DND-41 (cell line): ENCODE results near the gene ARL8A.

Experiments
- ATAC-seq: fragments of 200-7000 bp; cut with Tn5 transposase; 3 replicates; pipeline ENCODE4 v1.9.1; 2021; ENCODE audit warnings: low read depth; ENCODE audit not compliant: insufficient read depth
- DNase-seq: peaks from one replicate; pipeline ENCODE4 v3.0.0-alpha.2; 2020
- H2AFZ ChIP-seq: 2 replicates; pipeline ENCODE4 v1.6.0; 2012; ENCODE audit warnings: low read depth, low read length
- H3K27ac ChIP-seq: 2 replicates; pipeline ENCODE4 v1.5.1; 2012; ENCODE audit warnings: low read length, inconsistent platforms
- H3K27me3 ChIP-seq: fragments of 200-600 bp; sonication (generic); 2 replicates; pipeline ENCODE4 v1.6.0; 2012; ENCODE audit warnings: low read length, mild to moderate bottlenecking, inconsistent platforms; ENCODE audit not compliant: insufficient read depth, poor library complexity
- H3K36me3 ChIP-seq: 2 replicates; pipeline ENCODE4 v1.5.1; 2012; ENCODE audit warnings: low read length, inconsistent platforms; ENCODE audit not compliant: insufficient read depth
- H3K4me1 ChIP-seq: 2 replicates; pipeline ENCODE4 v1.5.1; 2012; ENCODE audit warnings: mild to moderate bottlenecking, low read length; ENCODE audit not compliant: insufficient read depth
- H3K4me2 ChIP-seq: 2 replicates; pipeline ENCODE4 v1.6.0; 2012; ENCODE audit warnings: mild to moderate bottlenecking, moderate library complexity, low read length, inconsistent platforms; ENCODE audit not compliant: insufficient read depth
- H3K4me3 ChIP-seq, 2 experiments: fragments of 200-600 bp in 1 of 2; shearing (Covaris generic) in 1 of 2; 2 replicates each; pipeline ENCODE4 v1.5.1; 2012 to 2016; ENCODE audit warnings: inconsistent platforms in 2 of 2, low read length in 2 of 2, mild to moderate bottlenecking in 2 of 2, low read depth in 1 of 2, moderate library complexity in 1 of 2
- H3K79me2 ChIP-seq: 2 replicates; pipeline ENCODE4 v1.6.0; 2012; ENCODE audit warnings: low read length, inconsistent platforms; ENCODE audit not compliant: insufficient read depth
- H3K9ac ChIP-seq: 2 replicates; pipeline ENCODE4 v1.6.0; 2012; ENCODE audit warnings: low read depth, mild to moderate bottlenecking, inconsistent platforms, low read length, moderate library complexity
- H3K9me3 ChIP-seq: 2 replicates; pipeline ENCODE4 v1.5.1; 2012; ENCODE audit warnings: low read length, moderate library complexity, mild to moderate bottlenecking, inconsistent platforms; ENCODE audit not compliant: insufficient read depth, severe bottlenecking
- H4K20me1 ChIP-seq: 2 replicates; pipeline ENCODE4 v1.6.0; 2012; ENCODE audit warnings: low read length; ENCODE audit not compliant: insufficient read depth
- EZH2 ChIP-seq: IDR thresholded peaks from 3 replicates; pipeline ENCODE4 v1.6.1; 2012; ENCODE audit warnings: borderline replicate concordance, low read depth, mild to moderate bottlenecking, moderate library complexity, low read length, inconsistent platforms; ENCODE audit not compliant: severe bottlenecking
- TF ChIP-seq, protein P1 (sequence below): IDR thresholded peaks from 2 replicates; pipeline ENCODE4 v1.5.1; 2012; ENCODE audit warnings: borderline replicate concordance, low read length, moderate library complexity, mild to moderate bottlenecking; ENCODE audit not compliant: poor library complexity, severe bottlenecking; ENCODE audit errors: extremely low read depth

The ARL8A gene

DNA sequence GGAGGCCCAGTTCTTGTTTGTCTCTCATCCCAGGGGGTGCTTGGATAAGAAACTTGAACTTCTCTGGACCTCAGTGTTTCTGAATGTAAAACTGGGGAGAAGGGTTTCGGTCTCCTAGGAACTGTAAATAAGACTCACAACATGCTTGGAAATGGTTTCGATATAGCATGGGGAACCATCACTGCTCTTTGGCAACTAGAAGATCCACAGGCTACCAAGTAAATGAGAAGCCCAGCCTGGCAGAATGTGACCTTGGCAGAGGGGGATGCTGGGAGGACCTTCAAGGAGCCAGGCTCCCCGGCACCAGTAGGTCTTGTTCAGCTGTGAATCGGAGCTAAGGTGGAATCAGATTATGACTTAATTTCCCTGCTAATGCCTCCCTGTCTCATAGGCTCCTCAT, 3.7 kb downstream of the ARL8A start:
- no peak for DNase-seq

GRCh38 chr1:202135221-202135721, 9.3 kb downstream of the ARL8A start:
- no peak overlapping the region for H2AFZ ChIP-seq
- H3K9ac ChIP-seq, result no peak overlapping the region
- H3K36me3 ChIP-seq, result peaks cover 63% of the 10 kb centered on the region
- H3K27me3 ChIP-seq, result no peaks in the 10 kb centered on the region
- H3K4me1 ChIP-seq, result no peaks in the 10 kb centered on the region
- ATAC-seq (peak; percentile 88), DNase-seq (peak; percentile 59)
- H3K4me2 ChIP-seq, result no peak overlapping the region
- no peaks in the 10 kb centered on the region for H3K9me3 ChIP-seq
- H3K27ac ChIP-seq, result no peak overlapping the region
- peaks cover 26% of the 10 kb centered on the region for H3K79me2 ChIP-seq
- peaks cover 43% of the 10 kb centered on the region for H4K20me1 ChIP-seq
- no peak for TF ChIP-seq EZH2
- TF ChIP-seq, protein P1, sequence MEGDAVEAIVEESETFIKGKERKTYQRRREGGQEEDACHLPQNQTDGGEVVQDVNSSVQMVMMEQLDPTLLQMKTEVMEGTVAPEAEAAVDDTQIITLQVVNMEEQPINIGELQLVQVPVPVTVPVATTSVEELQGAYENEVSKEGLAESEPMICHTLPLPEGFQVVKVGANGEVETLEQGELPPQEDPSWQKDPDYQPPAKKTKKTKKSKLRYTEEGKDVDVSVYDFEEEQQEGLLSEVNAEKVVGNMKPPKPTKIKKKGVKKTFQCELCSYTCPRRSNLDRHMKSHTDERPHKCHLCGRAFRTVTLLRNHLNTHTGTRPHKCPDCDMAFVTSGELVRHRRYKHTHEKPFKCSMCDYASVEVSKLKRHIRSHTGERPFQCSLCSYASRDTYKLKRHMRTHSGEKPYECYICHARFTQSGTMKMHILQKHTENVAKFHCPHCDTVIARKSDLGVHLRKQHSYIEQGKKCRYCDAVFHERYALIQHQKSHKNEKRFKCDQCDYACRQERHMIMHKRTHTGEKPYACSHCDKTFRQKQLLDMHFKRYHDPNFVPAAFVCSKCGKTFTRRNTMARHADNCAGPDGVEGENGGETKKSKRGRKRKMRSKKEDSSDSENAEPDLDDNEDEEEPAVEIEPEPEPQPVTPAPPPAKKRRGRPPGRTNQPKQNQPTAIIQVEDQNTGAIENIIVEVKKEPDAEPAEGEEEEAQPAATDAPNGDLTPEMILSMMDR, result peak; percentile 90
- H3K4me3 ChIP-seq, result no peak overlapping the region

More for the DNA sequence above, 3.7 kb downstream of the ARL8A start:
- no peak for TF ChIP-seq EZH2
- TF ChIP-seq, protein P1, result no peak
- peaks cover 50% of the 10 kb centered on the region for H4K20me1 ChIP-seq
- peaks cover 33% of the 10 kb centered on the region for H3K4me1 ChIP-seq
- H3K27ac ChIP-seq, result no peak overlapping the region
- no peak overlapping the region for H3K4me3 ChIP-seq
- no peaks in the 10 kb centered on the region for H3K27me3 ChIP-seq
- peaks cover 56% of the 10 kb centered on the region for H3K36me3 ChIP-seq
- no peaks in the 10 kb centered on the region for H3K9me3 ChIP-seq
- ATAC-seq, result no peak
- no peak overlapping the region for H3K9ac ChIP-seq
- peaks cover 76% of the 10 kb centered on the region for H3K79me2 ChIP-seq
- peak overlapping the region; percentile 39; the same call in 1 of the 2 replicates for H3K4me2 ChIP-seq
- H2AFZ ChIP-seq, result no peak overlapping the region

GRCh38 chr1:202134645-202135172, 9.8 kb downstream of the ARL8A start:
- Histone ChIP-seq H3K4me2 (no peak overlapping the region), H3K4me1 (no peaks in the 10 kb centered on the region), H2AFZ (no peak overlapping the region), H3K4me3 (no peak overlapping the region), H3K36me3 (peaks cover 60% of the 10 kb centered on the region), H3K27ac (no peak overlapping the region), H4K20me1 (peaks cover 40% of the 10 kb centered on the region), H3K9ac (no peak overlapping the region), H3K9me3 (no peaks in the 10 kb centered on the region), H3K79me2 (peaks cover 22% of the 10 kb centered on the region), H3K27me3 (no peaks in the 10 kb centered on the region)
- no peak for TF ChIP-seq EZH2
- TF ChIP-seq, protein P1, result no peak
- ATAC-seq (no peak), DNase-seq (no peak)

- H3K4me1 ChIP-seq, result no peaks in the 10 kb centered on the region
- peaks cover 18% of the 10 kb centered on the region for H3K79me2 ChIP-seq
- DNase-seq, result no peak
- no peak overlapping the region for H3K27ac ChIP-seq
- peaks cover 36% of the 10 kb centered on the region for H4K20me1 ChIP-seq
- peaks cover 57% of the 10 kb centered on the region for H3K36me3 ChIP-seq
- no peak overlapping the region for H2AFZ ChIP-seq
- no peaks in the 10 kb centered on the region for H3K9me3 ChIP-seq
- no peak overlapping the region for H3K4me3 ChIP-seq
- TF ChIP-seq, protein P1, result no peak
- no peak for TF ChIP-seq EZH2
- no peak for ATAC-seq
- H3K4me2 ChIP-seq, result no peak overlapping the region
- H3K27me3 ChIP-seq, result no peaks in the 10 kb centered on the region
- H3K9ac ChIP-seq, result no peak overlapping the region
These were observed 10.5 kb downstream of the ARL8A start for GRCh38 chr1:202133989-202134388.
